GM19035 (cell line): ENCODE data around the gene MTR.

ENCODE experiments used
- ATAC-seq: cut with Tn5 transposase; IDR thresholded peaks from one replicate; pipeline ENCODE4 v1.9.1; 2021; ENCODE audit not compliant: unreplicated experiment

The MTR gene

GRCh38 chr1:236862219-236862591 is 67.1 kb downstream of the MTR start:
- ATAC-seq, result no peak

DNA sequence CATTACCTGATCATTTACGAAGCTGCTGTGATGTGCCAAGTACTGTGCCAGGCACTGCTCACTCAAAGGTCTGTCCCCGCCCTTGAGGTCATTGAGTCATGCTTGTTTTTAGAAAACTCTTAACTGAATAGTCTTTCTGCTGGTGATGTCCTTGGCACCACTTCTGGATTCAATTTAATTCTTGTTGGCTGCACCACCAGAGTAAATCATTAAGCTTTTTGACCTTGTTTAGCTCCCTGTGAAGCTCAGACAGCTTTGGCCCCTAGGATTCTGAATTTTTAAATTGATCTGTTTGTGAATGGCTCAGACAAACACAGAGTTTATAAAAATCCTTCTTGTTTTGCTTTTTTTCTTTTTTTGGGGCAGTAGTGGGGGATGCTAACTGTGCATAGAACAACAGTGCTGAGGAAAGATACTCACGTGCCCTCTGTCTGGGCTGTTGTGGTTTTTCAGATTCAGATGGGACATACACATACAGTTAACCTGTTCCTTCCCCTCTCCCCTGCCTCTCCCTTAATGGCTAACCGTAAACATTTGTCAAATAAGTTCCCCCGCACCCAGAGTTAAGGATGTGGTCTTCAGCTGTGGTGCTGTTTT is 67.6 kb downstream of the MTR start:
- no peak for ATAC-seq

DNA sequence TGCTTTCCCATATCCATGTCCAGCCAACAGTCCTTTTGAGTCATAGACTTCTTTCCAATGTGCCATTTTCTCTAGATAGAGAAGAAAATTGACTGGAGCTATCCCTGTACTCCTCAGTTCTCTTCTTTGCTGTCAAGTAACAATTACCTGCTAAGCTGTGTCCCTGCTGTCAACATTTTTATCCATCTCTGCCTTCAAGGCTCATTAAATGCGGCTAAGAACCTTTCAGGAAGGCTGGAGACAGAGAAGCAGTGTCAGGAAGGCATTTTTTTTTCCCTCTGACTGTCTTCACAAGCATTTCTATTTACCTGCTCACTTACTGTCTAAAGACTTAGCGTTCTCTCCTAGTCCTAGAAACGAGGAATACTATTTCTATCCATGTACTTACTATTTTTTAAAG is 69.1 kb downstream of the MTR start:
- no peak for ATAC-seq

DNA sequence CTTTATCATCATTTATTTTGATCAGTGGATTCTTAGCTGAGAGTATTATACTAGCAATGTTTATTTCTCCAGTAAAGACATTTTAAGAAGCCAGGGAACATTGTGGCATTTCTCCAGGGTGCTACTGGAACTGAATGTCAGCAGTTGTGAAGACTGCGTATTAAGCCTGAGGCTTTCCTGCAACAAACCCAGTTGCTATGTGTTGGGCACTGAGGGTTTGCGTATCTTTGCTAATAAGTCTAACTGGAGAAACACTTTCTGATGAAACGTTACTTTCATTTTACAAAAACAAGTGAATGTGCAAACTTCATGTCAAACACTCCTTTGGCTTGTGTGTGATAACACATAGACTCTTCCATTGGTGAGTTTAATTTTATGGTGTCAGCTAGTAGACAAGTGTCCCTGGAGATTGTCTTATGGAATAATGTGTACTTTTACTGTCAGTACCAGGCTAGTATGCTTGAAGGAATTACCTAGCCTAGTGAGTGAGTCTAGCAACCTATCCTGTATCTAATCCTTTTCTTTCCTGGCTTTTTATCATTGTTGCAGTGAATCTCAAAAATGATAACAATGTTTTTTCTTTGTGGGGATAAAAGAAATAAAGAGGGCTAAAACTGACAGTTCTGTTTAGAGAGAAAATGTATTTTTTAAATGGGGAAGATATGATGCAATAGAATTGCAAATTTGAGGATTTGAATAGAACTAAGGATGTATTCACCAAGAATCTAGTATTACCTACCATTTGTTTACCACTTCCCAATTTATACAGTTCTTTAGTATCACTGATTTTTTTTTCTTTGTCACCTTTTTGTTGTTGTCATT is 70.1 kb downstream of the MTR start:
- no peak for ATAC-seq

DNA sequence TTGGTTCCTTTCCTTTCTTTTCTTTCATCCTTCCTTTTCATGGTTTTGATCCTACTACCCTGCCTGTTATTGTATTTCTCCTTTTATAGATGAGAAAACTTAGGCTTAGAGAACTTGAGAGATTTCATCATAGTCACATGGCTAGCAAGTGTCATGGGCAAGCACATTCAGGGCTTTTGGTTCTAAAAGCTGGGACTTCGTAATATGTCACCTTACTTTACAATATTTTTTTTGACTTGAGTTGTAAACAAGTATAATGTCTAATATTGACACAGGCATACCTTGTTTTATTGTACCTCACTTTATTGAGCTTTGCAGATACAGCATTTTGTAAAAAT is 70.7 kb downstream of the MTR start:
- ATAC-seq, result no peak

DNA sequence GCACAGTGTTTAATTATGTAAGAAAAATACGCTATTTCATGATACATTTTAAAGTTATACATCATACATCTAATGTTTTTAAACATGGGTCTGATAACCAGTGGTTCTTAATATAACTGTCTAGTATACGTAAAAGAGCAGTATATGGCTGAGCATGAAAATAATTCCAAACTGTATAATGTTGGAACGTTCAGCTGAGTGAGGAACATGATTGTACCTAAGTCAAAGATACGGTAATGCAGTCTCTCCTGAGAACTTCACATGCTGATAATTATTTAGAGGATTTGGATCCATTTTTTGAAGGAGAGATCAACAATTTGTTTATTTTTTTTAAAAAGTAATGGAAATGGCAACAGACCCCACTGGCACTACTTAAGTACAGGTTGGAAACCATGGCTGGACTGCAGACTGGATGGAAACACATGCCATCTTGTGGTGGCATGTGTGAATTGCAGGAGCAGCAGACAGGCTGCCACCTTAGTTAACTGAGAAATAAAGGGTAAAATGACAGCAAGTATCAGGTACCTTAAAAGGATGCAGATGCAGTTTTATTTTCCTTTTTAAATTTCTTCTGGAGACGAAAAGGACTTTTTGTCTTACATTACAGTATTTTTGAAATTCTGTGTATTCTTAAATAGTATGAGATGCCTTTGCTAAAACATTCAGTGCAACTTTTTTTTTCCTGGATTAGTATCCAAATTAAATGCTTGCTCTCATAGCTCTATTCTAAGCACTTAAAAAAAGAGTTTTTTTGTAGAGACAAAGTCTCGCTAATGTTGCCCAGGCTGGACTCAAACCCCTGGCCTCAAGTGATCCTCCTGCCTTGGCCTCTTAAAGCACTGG is 73.8 kb downstream of the MTR start:
- peak; percentile 82 for ATAC-seq

DNA sequence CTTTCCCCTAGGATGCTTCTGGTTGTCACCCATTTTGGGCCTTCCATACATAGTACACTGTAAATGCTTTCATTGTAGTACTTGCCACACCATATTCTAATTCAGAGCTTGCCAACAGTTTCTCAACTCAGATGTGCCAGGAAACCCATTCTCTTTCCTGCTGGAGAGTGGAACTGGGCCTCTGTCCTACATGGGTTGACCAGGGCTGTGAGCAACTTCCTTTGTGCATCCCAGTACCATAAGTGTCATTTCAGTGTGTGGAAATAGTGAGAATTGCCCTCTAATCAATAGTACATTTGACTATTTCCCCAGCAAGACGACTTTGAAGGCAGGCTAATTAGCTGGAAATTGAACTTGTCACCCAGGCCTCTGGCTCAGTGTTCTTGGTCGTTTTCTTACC is 74.8 kb downstream of the MTR start:
- no peak for ATAC-seq

DNA sequence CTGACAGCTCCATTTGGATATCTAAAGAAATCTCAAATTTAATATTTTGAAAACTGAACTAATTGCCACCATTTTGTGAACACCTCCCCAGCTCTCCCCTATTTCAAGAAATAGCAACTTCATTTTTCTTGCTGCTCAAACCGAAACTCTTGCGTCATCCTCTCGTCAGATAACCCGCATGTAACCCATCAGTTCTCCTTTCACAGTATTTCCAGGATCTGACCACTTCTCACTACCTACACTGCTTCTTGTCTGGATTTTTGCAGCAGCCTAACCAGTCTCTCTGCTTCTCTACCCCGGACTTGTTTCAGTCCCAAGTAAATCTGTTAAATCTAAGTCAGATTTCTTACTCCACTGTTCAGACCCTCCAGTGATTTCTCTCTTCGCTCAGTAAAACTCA is 75.6 kb downstream of the MTR start:
- ATAC-seq, result peak; percentile 54

- no peak for ATAC-seq
Observed at GRCh38 chr1:236872075-236872666, 77.1 kb downstream of the MTR start.

DNA sequence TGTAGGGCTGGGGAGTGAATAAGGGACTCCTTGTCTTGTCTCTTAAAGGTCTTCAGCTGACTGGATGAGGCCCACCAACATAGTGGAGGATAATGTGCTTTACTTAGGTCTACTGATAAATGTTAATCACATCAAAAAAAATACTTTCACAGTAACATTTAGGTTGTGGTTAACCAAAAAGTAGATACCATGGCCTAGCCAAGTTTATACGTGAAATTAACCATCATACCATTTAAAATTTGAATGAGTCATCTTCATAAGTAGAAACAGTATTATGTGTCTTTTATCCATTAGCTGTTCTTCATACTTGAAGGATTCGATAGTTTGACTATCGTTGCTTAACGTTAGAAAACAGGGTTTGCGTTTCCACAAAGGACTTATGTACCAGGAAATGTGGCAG is 80.9 kb downstream of the MTR start:
- ATAC-seq, result no peak

DNA sequence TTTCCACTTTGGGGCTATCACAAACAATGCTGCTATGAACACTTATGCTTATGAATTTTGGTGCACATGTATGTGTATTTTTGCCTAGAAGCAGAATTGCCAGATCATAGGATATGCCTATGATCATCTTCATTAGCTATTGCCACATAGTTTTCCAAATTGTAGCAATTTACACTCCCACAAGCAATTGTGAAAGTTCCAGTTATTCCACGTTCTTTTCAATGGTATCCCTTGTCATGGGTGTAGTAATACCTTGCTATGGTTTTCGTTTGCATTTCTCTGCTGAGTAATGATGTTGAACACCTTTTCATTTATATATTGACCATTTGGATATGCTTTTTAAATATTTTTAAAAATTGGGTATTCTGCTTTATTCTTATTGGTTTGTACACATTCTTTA is 82.6 kb downstream of the MTR start:
- ATAC-seq, result no peak

GRCh38 chr1:236880209-236880608 is 85.1 kb downstream of the MTR start:
- ATAC-seq, result no peak

- no peak for ATAC-seq
Observed at GRCh38 chr1:236882678-236883077, 87.6 kb downstream of the MTR start.

DNA sequence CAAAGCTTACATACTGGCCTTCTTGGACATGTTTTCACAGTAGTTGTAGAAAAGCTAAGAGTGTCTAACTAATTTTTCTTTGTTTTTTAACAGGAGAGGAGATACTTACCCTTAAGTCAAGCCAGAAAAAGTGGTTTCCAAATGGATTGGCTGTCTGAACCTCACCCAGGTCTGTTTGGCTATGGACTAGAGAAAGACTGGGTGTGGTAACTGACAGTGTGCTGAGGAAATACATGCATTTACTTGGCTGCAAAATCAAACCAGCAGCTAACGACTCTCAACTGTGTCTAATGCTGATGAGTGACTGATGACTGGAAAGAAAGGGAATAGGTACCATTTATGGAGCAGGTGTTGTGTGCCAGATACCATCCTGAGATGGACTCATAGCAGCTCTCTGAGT is 91.1 kb downstream of the MTR start:
- no peak for ATAC-seq

DNA sequence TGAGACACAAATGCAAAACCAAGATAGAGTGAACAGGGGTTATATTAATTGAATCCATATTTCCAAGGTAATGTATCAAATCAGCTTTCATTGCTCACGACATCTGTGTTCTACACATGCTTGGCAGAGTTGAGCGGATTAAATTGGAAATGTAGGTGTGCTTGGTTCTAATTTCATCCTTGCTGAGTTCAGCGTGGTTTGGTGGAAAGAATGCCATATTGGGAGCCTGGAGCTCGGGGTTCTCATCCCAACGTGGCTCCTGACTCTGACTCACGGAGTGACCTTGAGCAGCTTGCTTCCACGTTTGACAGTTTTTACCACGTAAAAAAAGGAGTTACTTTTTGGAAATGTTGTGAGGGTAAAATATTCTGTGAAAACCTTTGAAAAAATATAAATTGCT is 92.0 kb downstream of the MTR start:
- no peak for ATAC-seq

GRCh38 chr1:236888126-236888525 is 93.0 kb downstream of the MTR start:
- ATAC-seq, result no peak

GRCh38 chr1:236888903-236889302 is 93.8 kb downstream of the MTR start:
- no peak for ATAC-seq

GRCh38 chr1:236890152-236891056 is 95.3 kb downstream of the MTR start:
- no peak for ATAC-seq

DNA sequence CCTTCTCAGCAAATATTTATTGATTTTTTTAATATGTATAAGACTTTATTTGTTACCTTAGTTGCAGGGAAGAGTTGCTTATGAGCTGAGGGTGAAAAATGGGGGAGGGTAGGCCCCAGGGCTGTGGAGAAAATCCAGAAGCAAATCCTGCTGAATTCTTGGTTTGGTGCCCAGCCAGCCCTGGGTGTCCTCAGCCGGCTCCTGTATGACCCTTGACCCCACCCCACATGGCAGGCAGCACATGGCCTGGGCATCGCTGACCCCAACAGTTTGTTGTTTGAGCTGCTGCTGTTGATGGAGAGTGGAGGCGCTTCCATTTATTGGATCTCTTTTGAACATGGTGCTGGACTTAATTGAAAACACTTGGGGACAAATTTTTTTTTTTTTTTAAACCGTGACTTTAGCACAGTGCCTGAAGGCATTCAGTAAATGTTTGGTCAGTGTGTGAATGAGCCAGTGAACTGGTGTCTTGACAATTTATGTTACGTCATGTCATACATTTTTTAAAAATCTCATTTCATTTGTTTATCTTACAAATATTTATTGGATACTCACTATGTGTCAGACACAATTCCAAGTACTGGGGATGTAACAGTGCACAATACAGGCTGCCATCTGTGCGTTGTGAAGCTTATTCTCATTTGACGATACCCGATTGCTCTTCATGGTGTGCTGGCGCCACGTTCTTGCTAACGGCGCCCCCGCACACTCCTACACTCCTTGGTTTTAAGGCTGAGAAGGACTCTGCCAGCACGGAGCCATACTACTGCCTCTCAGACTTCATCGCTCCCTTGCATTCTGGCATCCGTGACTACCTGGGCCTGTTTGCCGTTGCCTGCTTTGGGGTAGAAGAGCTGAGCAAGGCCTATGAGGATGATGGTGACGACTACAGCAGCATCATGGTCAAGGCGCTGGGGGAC is 98.8 kb downstream of the MTR start:
- ATAC-seq, result no peak
